IPS-18c (cell line): Measurements from ENCODE around the gene ITPK1.

ENCODE experiments used
- H3K4me3 ChIP-seq: 2 replicates; pipeline ENCODE4 v1.7.0; 2013; ENCODE audit warnings: low read depth, mild to moderate bottlenecking, low read length, moderate library complexity; ENCODE audit not compliant: insufficient read depth
- H3K9me3 ChIP-seq: one replicate; pipeline ENCODE4 v1.6.1; 2013; ENCODE audit warnings: mild to moderate bottlenecking, low read length, moderate library complexity; ENCODE audit not compliant: control insufficient read depth, insufficient read depth

The ITPK1 gene

GRCh38 chr14:93015505-93015904 lies 100.2 kb downstream of the ITPK1 start:
- Histone ChIP-seq H3K9me3 (no peaks in the 10 kb centered on the region), H3K4me3 (no peak overlapping the region)

DNA sequence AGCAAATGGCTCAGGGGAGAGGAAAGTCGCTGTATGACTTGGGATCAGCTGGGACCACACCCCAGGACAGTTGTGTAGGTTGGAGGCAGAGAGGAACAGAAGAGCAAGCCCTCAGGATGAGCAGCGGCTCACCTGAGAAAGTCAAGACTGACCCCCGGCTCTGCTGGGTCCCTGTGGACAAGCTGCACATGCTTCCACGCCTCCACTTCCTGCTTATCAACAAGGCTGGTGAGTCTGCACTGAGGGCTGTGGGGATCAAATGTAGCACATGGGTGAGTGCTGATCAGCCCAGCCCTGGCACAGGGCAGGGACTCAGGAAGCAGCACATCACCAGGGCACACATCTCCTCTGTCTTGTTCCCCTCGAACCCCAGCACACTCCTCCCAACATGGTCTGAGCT lies 100.7 kb downstream of the ITPK1 start:
- no peaks in the 10 kb centered on the region for H3K9me3 ChIP-seq

GRCh38 chr14:93014058-93015023 lies 101.4 kb downstream of the ITPK1 start:
- Histone ChIP-seq H3K4me3 (no peak overlapping the region), H3K9me3 (no peaks in the 10 kb centered on the region)

More for the DNA sequence above, 100.7 kb downstream of the ITPK1 start:
- no peak overlapping the region for H3K4me3 ChIP-seq

DNA sequence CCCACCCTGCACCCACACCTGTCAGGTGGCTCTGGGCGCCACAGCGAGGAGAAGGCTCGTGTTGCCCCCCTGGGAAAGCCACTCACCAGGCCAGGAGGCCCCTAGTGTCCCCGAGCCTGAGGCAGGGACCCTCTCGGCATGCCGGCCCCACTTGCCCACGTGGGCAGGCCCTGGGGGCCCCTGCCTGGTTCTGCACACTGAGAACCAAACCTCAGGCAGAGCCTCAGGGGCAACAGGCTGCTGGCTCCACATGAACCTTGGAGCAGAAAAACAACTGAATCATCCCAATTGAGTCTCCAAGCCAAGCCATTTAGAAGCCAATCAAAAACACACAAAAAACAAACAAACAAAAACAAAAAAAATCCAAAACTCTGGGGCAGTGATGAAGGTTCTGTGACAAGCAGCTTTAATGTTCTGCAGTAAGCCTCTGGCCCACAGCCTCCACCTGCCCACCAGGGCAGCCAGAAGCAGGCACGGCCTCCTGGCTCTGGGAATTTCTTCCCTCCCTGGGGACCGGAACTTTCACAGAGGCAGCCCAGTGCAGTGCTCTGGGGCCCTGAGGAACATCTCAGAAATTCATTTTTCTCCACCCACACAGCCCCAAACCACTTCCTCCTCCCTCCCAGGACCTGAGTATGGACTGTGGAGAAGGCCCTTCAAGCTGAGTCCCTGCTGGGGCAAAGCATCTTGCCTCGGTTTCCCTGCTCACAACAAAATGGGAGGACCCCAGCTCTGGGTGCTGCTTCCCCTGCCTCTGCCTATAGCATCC lies 102.6 kb downstream of the ITPK1 start:
- H3K9me3 ChIP-seq, result no peaks in the 10 kb centered on the region
- no peak overlapping the region for H3K4me3 ChIP-seq

DNA sequence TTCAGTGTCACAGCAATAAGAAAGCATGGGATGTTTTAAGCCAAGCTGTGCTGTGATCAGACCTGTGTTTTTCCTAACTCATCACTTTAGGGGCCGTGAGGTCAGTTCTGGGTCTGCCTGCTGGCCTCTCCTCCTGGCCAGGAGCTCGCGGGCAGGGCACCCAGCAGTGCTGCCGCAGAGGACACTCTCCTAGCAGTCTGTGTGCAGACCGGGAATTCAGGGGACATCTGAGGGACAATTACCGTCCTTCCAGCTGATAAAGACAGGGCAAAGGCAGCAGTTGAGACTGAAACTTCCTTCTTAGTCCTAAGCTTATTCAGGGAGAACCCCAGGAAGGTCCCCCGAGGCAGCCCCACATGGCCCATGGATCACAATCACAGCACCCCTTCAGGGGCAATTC lies 103.2 kb downstream of the ITPK1 start:
- Histone ChIP-seq H3K9me3 (no peaks in the 10 kb centered on the region), H3K4me3 (no peak overlapping the region)

DNA sequence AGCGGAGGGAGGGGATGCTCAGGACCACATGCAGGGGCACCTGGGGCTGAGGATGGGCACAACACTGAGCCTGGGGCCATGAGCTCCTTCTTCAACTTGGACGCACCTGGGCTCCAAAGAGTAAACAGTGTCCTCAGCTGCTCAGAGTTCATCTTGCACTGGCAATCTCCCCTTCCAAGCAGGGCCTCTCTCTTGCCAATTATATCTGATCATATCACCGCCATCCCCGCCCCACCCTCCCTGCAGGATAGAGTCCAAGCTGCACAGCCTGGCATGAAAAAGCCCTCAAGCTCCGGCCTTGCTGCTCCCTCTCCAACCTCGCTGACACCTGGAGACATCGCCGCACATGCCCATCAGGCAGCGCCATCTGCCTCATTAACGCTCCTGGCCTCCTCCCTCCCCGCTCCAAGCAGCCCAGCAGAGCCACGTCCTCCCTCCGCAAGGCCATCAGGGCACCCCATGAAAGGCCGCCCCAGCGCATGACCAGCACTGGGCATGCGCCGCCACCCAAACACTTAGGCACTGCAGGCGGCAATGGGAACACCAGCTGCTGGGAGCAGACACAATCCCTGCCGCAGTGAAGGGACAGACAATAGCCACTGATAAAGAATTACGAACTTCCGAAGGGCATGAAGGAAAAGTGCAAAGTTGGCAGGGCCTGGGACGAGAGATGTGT lies 103.9 kb downstream of the ITPK1 start:
- Histone ChIP-seq H3K9me3 (no peaks in the 10 kb centered on the region), H3K4me3 (no peak overlapping the region)

- no peak overlapping the region for H3K4me3 ChIP-seq
These were observed 104.6 kb downstream of the ITPK1 start for GRCh38 chr14:93011141-93011529.

GRCh38 chr14:93010522-93011140 lies 105.1 kb downstream of the ITPK1 start:
- no peaks in the 10 kb centered on the region for H3K9me3 ChIP-seq
- H3K4me3 ChIP-seq, result no peak overlapping the region

More at GRCh38 chr14:93011141-93011529, 104.6 kb downstream of the ITPK1 start:
- H3K9me3 ChIP-seq, result no peaks in the 10 kb centered on the region

DNA sequence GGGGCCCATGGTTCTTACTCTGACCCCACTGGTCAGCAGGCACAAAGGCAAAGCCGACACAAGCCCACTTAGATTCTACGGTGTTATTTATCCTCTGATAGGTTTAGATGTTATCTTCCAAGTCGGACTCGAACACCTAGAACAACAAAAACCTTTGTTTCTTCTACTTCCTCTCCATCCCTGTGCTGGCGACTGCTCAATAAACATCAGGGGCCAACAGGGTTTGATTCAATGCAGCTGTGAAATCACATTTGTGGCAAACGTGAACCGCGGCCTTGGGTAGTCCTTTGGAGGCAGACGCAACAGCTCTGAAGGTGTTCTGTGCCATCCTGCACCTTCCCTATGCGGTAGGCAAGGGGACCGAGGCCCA lies 105.6 kb downstream of the ITPK1 start:
- Histone ChIP-seq H3K4me3 (no peak overlapping the region), H3K9me3 (no peaks in the 10 kb centered on the region)

DNA sequence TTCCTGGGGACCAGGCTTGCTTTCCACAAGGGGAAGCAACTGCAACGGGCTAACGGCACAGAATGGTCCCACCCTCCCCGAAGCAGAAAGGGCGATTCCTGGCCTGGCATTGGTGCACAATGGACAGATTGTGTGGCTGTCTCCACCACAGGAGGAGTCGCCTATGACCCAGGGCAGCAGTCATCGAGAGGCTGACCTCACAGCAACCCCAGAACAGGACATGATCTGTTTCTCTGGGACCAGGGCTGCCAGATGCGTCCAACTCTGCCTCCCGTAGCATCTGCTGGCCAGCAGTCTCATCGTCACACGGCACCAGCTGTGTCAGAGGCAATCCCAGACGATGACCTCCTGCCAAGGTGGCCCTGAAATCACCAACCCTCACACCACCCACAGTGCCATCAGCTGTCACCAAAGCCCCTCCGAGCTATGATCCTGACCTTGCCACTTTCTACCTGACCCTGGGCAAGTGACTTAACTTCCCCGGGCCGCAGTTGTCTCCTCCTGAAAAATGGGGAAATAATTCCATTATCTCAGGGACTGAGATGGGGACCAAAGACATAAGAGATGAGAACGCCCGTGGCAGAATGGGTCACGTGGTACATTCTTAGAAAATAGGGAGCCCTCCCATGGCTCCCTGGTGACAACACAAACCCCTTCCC lies 106.1 kb downstream of the ITPK1 start:
- Histone ChIP-seq H3K4me3 (no peak overlapping the region), H3K9me3 (no peaks in the 10 kb centered on the region)

- Histone ChIP-seq H3K4me3 (no peak overlapping the region), H3K9me3 (no peaks in the 10 kb centered on the region)
These were observed 107.3 kb downstream of the ITPK1 start for GRCh38 chr14:93008381-93008780.

GRCh38 chr14:93007225-93007997 lies 108.3 kb downstream of the ITPK1 start:
- no peaks in the 10 kb centered on the region for H3K9me3 ChIP-seq
- no peak overlapping the region for H3K4me3 ChIP-seq

DNA sequence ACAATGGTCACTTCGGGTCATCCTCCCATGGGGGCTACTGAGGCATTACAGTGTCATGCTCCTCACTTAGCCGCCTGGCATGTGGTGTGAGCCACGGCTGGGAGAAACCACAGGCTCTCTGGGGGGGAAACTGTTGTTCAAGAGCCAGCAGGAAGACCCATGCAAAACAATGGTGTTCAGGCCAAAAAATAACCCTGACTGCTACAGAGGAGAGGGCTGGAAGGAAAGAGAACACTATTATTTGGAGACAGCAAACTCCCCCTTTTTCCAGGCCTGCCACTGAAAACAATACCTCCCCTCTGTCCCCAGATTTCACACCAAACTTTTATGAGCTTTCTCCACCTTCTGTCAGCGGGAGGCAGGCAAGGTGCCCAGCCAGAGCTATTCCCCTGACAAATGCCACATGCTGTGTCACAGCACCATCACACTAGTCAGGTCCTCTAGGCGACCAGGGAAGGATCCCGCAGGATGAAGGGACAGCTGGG lies 109.1 kb downstream of the ITPK1 start:
- no peak overlapping the region for H3K4me3 ChIP-seq
- H3K9me3 ChIP-seq, result no peaks in the 10 kb centered on the region

DNA sequence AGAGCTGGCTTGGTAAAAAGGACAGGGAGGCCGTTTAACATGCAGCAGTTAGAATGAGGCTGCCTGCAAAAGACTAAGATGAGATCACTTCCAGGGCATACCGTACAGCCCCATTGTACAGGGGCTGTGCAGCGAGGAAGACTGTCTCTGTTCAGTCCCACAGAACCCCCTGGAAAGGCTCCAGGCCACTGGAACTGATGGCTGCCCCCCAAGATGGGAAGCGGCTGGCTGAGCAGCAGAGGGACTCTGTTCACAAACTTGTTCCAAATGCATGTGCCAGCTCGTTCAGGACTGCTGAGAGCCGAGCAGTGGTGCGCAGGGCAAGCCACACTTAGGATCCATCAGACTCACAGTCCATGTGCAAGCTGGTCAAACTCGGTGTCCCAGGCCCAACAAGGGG lies 109.9 kb downstream of the ITPK1 start:
- Histone ChIP-seq H3K4me3 (no peak overlapping the region), H3K9me3 (no peaks in the 10 kb centered on the region)

DNA sequence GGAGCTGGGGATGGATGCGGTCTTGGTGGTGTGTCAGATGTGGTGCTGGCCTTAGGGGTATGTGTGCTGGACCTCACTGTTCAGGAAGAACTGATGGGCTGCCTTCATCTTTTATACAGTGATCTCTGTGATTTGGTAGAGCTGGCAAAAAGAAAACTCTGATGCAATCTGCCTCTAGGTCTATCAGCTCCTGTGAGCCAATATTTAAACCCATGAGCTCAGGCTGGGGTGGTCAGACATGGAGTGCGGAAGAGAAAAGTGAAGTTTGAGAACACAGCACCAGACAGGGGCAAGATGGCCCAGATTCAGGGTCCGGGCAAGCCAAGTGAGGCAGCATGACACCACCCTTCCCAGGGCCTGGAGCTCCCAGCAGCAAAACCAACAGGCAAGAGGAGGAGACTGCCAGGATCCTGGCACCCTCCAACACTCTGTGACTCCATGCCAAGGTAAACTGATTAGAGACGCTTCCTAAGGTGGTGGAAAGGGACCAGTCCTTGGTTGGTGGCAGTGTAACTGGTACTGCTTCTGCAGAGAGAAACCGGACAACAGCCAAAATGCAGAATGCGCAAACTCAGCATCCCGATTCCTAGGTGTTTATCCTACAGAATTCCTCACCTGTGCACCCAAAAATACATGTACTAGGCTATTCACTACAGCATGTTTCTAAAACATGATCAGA lies 110.5 kb downstream of the ITPK1 start:
- Histone ChIP-seq H3K4me3 (no peak overlapping the region), H3K9me3 (no peaks in the 10 kb centered on the region)

GRCh38 chr14:93004699-93005082 lies 111.0 kb downstream of the ITPK1 start:
- Histone ChIP-seq H3K9me3 (no peaks in the 10 kb centered on the region), H3K4me3 (no peak overlapping the region)
